ENCODE data around the gene AXDND1.
"Not testable (repeated sequence)": the region's sequence is repeated elsewhere in the genome, so short reads cannot be mapped to it uniquely, and the experiment has no call there.

AXDND1 gene

GRCh38 chr1:179369751-179370341, 4.1 kb downstream of the AXDND1 start:
- no peak for DNase-seq (ENCODE audit: low read depth)

GRCh38 chr1:179372160-179372559, 6.4 kb downstream of the AXDND1 start:
- DNase-seq (ENCODE audit: low read depth) = no peak

GRCh38 chr1:179376223-179376622, 10.5 kb downstream of the AXDND1 start:
- DNase-seq (ENCODE audit: low read depth) = no peak

GRCh38 chr1:179380299-179380698, 14.5 kb downstream of the AXDND1 start:
- DNase-seq (ENCODE audit: low read depth) = no peak

- DNase-seq (ENCODE audit: low read depth) = no peak
These were observed 18.3 kb downstream of the AXDND1 start for GRCh38 chr1:179384027-179384426.

- no peak for DNase-seq (ENCODE audit: low read depth)
These were observed 19.7 kb downstream of the AXDND1 start for GRCh38 chr1:179385510-179385909.

GRCh38 chr1:179393721-179394120, 27.9 kb downstream of the AXDND1 start:
- no peak for DNase-seq (ENCODE audit: low read depth)

GRCh38 chr1:179399399-179399798, 33.6 kb downstream of the AXDND1 start:
- DNase-seq (ENCODE audit: low read depth) = not testable (repeated sequence)

GRCh38 chr1:179417760-179418159, 52.0 kb downstream of the AXDND1 start:
- not testable (repeated sequence) for DNase-seq (ENCODE audit: low read depth)

- DNase-seq (ENCODE audit: low read depth) = not testable (repeated sequence)
These were observed 52.9 kb downstream of the AXDND1 start for GRCh38 chr1:179418706-179419105.

GRCh38 chr1:179424610-179425009, 58.8 kb downstream of the AXDND1 start:
- DNase-seq (ENCODE audit: low read depth) = no peak

- no peak for DNase-seq (ENCODE audit: low read depth)
These were observed 59.4 kb downstream of the AXDND1 start for GRCh38 chr1:179425186-179425585.

GRCh38 chr1:179437171-179437570, 71.4 kb downstream of the AXDND1 start:
- DNase-seq (ENCODE audit: low read depth) = no peak

- DNase-seq (ENCODE audit: low read depth) = not testable (repeated sequence)
These were observed 73.9 kb downstream of the AXDND1 start for GRCh38 chr1:179439646-179440045.

GRCh38 chr1:179440301-179440700, 74.5 kb downstream of the AXDND1 start:
- DNase-seq (ENCODE audit: low read depth) = not testable (repeated sequence)

- no peak for DNase-seq (ENCODE audit: low read depth)
These were observed 75.2 kb downstream of the AXDND1 start for GRCh38 chr1:179440971-179441370.

- DNase-seq (ENCODE audit: low read depth) = no peak
These were observed 75.7 kb downstream of the AXDND1 start for GRCh38 chr1:179441501-179441900.

- not testable (repeated sequence) for DNase-seq (ENCODE audit: low read depth)
These were observed 77.1 kb downstream of the AXDND1 start for GRCh38 chr1:179442846-179443245.

- DNase-seq (ENCODE audit: low read depth) = no peak
These were observed 79.8 kb downstream of the AXDND1 start for GRCh38 chr1:179445593-179445992.

- DNase-seq (ENCODE audit: low read depth) = no peak
These were observed 81.7 kb downstream of the AXDND1 start for GRCh38 chr1:179447489-179447888.

- no peak for DNase-seq (ENCODE audit: low read depth)
These were observed 82.8 kb downstream of the AXDND1 start for GRCh38 chr1:179448437-179449149.

GRCh38 chr1:179459606-179460206, 93.9 kb downstream of the AXDND1 start:
- DNase-seq (ENCODE audit: low read depth) = not testable (repeated sequence)

GRCh38 chr1:179465661-179466060, 99.9 kb downstream of the AXDND1 start:
- DNase-seq (ENCODE audit: low read depth) = not testable (repeated sequence)
